Neural crest cell (in vitro differentiated cells): ENCODE results near the gene DCHS2. TPM values are rescaled to one million over a fixed set of nuclear protein-coding genes. Genes with fewer than 3 reads are reported as not detected.

Source experiments
- DNase-seq: peaks from one replicate; pipeline ENCODE4 v3.0.0; 2021; ENCODE audit warnings: low read depth, mixed read lengths, low spot score
- H3K27ac Mint-ChIP-seq: one replicate; pipeline ENCODE4 v1.8.0; 2021; ENCODE audit warnings: mild to moderate bottlenecking, mixed read lengths; ENCODE audit not compliant: unreplicated experiment
- H3K27me3 Mint-ChIP-seq: 2 replicates; pipeline ENCODE4 v1.8.0; 2021; ENCODE audit warnings: low read depth, mild to moderate bottlenecking, mixed read lengths
- H3K36me3 Mint-ChIP-seq: 2 replicates; pipeline ENCODE4 v1.8.0; 2021; ENCODE audit warnings: low read depth, mild to moderate bottlenecking, mixed read lengths
- H3K4me1 Mint-ChIP-seq: 2 replicates; pipeline ENCODE4 v1.8.0; 2021; ENCODE audit warnings: mixed read lengths
- H3K4me3 Mint-ChIP-seq: one replicate; pipeline ENCODE4 v1.8.0; 2021; ENCODE audit warnings: mild to moderate bottlenecking, mixed read lengths
- H3K9me3 Mint-ChIP-seq: 2 replicates; pipeline ENCODE4 v1.8.0; 2021; ENCODE audit warnings: mixed read lengths
- total RNA-seq: library from RNA; stranded (reverse); gene quantifications from 2 replicates; pipeline ENCODE4 v1.2.1, GENCODE V29; 2021
- TF ChIP-seq, protein P1 (sequence below): fragments of 200-600 bp; sonication (generic); conservative IDR thresholded peaks from 2 replicates; pipeline ENCODE4 v1.5.0; 2021; ENCODE audit warnings: antibody characterized with exemption, mild to moderate bottlenecking

Gene DCHS2
- total RNA-seq, 1 donor from 2014 or later: 1.2 TPM

DNA sequence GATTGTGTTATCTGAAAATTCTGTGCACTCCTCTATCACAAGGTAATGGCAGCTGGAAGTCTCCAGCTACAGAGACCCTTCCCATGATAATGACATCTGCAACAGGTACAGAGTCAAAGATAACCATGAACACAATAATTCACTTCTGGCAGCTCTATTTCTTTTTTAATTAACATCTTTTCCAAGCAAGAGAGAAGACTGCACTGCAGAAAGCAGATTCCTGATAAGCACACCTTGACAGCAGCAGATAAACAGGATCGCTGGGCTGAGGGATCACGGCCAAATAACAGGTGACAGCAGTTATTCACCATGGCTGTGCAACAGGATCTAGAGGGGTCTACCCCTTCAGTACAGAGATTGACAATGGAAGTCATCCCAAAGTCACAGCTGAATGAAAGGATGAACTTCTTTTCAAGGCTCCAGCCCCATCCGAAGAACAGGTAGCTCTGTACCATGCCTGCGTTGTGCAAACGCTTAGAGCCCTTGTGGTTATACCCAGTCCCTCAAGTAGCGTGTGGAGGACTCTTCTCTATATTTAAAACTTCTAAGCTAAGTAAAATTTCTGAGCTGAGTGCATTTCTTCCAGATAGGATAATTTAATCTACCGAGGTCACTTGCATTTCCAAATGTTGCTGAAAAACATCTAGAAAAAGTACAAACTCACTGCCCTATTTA is 66.7 kb downstream of the DCHS2 start:
- DNase-seq: no peak
- H3K27ac Mint-ChIP-seq: no peak overlapping the region
- H3K27me3 Mint-ChIP-seq: peaks cover 13% of the 10 kb centered on the region
- no peaks in the 10 kb centered on the region for H3K9me3 Mint-ChIP-seq
- H3K4me1 Mint-ChIP-seq: peaks cover 10% of the 10 kb centered on the region
- H3K4me3 Mint-ChIP-seq: no peak overlapping the region
- no peaks in the 10 kb centered on the region for H3K36me3 Mint-ChIP-seq
- TF ChIP-seq, protein P1, sequence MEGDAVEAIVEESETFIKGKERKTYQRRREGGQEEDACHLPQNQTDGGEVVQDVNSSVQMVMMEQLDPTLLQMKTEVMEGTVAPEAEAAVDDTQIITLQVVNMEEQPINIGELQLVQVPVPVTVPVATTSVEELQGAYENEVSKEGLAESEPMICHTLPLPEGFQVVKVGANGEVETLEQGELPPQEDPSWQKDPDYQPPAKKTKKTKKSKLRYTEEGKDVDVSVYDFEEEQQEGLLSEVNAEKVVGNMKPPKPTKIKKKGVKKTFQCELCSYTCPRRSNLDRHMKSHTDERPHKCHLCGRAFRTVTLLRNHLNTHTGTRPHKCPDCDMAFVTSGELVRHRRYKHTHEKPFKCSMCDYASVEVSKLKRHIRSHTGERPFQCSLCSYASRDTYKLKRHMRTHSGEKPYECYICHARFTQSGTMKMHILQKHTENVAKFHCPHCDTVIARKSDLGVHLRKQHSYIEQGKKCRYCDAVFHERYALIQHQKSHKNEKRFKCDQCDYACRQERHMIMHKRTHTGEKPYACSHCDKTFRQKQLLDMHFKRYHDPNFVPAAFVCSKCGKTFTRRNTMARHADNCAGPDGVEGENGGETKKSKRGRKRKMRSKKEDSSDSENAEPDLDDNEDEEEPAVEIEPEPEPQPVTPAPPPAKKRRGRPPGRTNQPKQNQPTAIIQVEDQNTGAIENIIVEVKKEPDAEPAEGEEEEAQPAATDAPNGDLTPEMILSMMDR: no peak

DNA sequence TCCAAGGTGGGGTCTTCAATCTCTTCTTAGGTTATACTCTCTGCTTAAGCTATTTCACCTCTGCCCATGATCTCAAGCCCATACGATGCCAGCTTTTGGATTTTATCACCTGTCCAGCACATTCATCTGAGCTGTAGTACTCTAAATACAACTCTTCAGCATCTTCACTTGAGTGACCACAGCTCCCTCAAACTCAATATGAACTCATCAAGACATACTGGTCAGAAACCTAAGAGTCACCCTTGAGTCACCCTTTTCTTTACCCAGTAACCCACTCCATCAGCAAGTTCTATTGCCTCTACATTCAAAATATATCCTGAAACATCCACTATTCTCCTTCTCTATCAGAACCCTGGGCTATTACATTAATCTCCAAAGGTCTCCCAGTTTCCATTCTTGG is 69.4 kb downstream of the DCHS2 start:
- no peak for DNase-seq
- TF ChIP-seq, protein P1: no peak
- Mint-ChIP-seq H3K4me1 (peaks cover 14% of the 10 kb centered on the region), H3K36me3 (no peaks in the 10 kb centered on the region), H3K27ac (no peak overlapping the region), H3K27me3 (peaks cover 14% of the 10 kb centered on the region), H3K4me3 (no peak overlapping the region), H3K9me3 (no peaks in the 10 kb centered on the region)

DNA sequence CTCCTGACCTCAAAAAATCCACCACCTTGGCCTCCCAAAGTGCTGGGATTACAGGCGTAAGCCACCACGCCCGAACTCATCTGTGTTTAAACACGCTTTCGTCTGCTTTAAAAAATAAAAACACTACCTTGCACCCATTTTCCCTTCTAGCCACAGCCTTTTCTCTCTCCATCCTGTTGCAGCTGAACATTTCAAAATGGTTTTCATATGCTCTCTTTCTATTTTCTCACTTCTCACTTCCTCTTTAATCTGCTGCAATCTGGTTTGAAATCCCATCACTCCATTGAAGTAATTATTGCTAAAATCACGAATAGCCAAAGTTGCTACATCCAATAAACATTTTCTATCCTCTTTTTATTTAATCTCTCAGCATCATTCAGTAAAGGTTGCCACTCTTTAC is 70.0 kb downstream of the DCHS2 start:
- TF ChIP-seq, protein P1: no peak
- Mint-ChIP-seq H3K27ac (no peak overlapping the region), H3K4me1 (peaks cover 19% of the 10 kb centered on the region), H3K9me3 (no peaks in the 10 kb centered on the region), H3K36me3 (no peaks in the 10 kb centered on the region), H3K27me3 (peaks cover 14% of the 10 kb centered on the region), H3K4me3 (no peak overlapping the region)
- DNase-seq: no peak

DNA sequence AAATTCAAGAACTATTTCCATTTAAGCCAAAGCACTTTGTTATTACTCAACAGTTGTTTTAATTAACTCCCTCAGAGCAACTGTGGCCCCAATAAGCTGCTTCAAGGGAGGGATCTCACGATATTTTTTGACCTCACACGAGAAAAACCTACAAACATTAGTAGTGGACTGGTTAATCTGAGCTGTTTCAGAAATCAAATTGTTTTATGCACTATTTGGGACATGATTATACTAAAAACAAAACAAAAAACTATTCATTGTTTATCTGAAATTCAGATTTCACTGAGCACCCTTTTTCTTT is 74.3 kb downstream of the DCHS2 start:
- Mint-ChIP-seq H3K27me3 (peaks cover 4% of the 10 kb centered on the region), H3K4me3 (peak overlapping the region; percentile 92), H3K9me3 (no peaks in the 10 kb centered on the region), H3K36me3 (no peaks in the 10 kb centered on the region), H3K27ac (no peak overlapping the region), H3K4me1 (peaks cover 18% of the 10 kb centered on the region)
- no peak for DNase-seq
- TF ChIP-seq, protein P1: no peak

DNA sequence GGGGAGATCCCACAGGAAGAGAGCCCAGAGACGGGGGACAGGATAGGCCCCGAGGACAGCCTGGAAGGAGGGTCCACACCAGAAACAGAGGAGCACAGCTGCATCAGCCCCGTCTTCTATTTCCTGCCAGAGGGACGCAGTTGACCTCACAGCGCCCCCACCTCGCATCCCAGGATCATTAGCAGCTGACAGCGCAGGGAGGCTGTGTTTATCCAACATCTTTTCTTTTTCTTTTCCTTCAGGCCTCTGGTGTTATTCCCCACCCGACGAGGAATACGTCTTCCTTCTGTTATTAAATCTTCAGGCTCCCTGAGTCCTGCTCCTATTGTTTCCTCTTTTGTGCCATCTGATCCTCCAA is 75.4 kb downstream of the DCHS2 start:
- Mint-ChIP-seq H3K27me3 (peaks cover 6% of the 10 kb centered on the region), H3K36me3 (no peaks in the 10 kb centered on the region), H3K4me3 (peak overlapping the region; percentile 92), H3K4me1 (peaks cover 18% of the 10 kb centered on the region), H3K27ac (no peak overlapping the region), H3K9me3 (no peaks in the 10 kb centered on the region)
- TF ChIP-seq, protein P1: no peak
- peak; percentile 38 for DNase-seq
